Karpas-422 (cell line): ENCODE measurements around the gene CHSY3. TPM values are rescaled to one million over a fixed set of nuclear protein-coding genes. Genes with fewer than 3 reads are reported as not detected.
A peak's percentile ranks its signal among the peaks of the same experiment; 100 is the strongest.

Experiments
- DNase-seq: peaks from one replicate; pipeline ENCODE4 v3.0.0-alpha.2; 2015
- H2AFZ ChIP-seq: fragments of 200-600 bp; sonication (generic); 2 replicates; pipeline ENCODE4 v1.6.1; 2014; ENCODE audit warnings: antibody characterized with exemption, low read length, mixed read lengths
- H3K27ac ChIP-seq: fragments of 200-600 bp; sonication (generic); 2 replicates; pipeline ENCODE4 v1.5.1; 2014; ENCODE audit warnings: mild to moderate bottlenecking, low read length, moderate library complexity
- H3K27me3 ChIP-seq: fragments of 200-600 bp; sonication (generic); 2 replicates; pipeline ENCODE4 v1.6.1; 2014; ENCODE audit warnings: low read length, mixed read lengths
- H3K36me3 ChIP-seq: fragments of 200-600 bp; sonication (generic); 2 replicates; pipeline ENCODE4 v1.6.1; 2014; ENCODE audit warnings: low read length, mixed read lengths; ENCODE audit not compliant: insufficient read depth
- H3K4me1 ChIP-seq: fragments of 200-600 bp; sonication (generic); 2 replicates; pipeline ENCODE4 v1.6.1; 2014; ENCODE audit warnings: mild to moderate bottlenecking, low read length, mixed read lengths
- H3K4me2 ChIP-seq: fragments of 200-600 bp; sonication (generic); 2 replicates; pipeline ENCODE4 v1.6.1; 2014; ENCODE audit warnings: low read length, low read depth, mild to moderate bottlenecking; ENCODE audit not compliant: poor library complexity, severe bottlenecking
- H3K4me3 ChIP-seq: fragments of 200-600 bp; sonication (generic); 2 replicates; pipeline ENCODE4 v1.5.1; 2014; ENCODE audit warnings: mild to moderate bottlenecking, antibody characterized with exemption, low read length, mixed read lengths
- H3K79me2 ChIP-seq: fragments of 200-600 bp; sonication (generic); 2 replicates; pipeline ENCODE4 v1.6.1; 2014; ENCODE audit warnings: mild to moderate bottlenecking, low read length, mixed read lengths
- H3K9ac ChIP-seq: fragments of 200-600 bp; sonication (generic); 2 replicates; pipeline ENCODE4 v1.6.0; 2014; ENCODE audit warnings: low read length
- H3K9me2 ChIP-seq: fragments of 200-600 bp; sonication (generic), shearing (Covaris generic); replicated peaks from 2 replicates; pipeline ENCODE4 v1.6.0; 2014; ENCODE audit warnings: mild to moderate bottlenecking, low read length, moderate library complexity; ENCODE audit not compliant: insufficient read depth
- H3K9me3 ChIP-seq: fragments of 300-700, 200-600 bp; sonication (generic); 2 replicates; pipeline ENCODE4 v1.6.1; 2014; ENCODE audit warnings: low read length, mixed read lengths
- H4K20me1 ChIP-seq: fragments of 200-600 bp; sonication (generic); 2 replicates; pipeline ENCODE4 v1.6.1; 2014; ENCODE audit warnings: mild to moderate bottlenecking, antibody characterized with exemption, low read length, low read depth; ENCODE audit not compliant: insufficient read depth
- total RNA-seq: library from RNA; depleted of rRNA; stranded (reverse); fragments of >200 nt; shearing (Covaris generic); gene quantifications from 2 replicates; pipeline ENCODE4 v1.2.3, GENCODE V29; 2014; ENCODE audit warnings: low replicate concordance

Gene CHSY3
- total RNA-seq, 1 experiment from 2014 or later, result not detected

DNA sequence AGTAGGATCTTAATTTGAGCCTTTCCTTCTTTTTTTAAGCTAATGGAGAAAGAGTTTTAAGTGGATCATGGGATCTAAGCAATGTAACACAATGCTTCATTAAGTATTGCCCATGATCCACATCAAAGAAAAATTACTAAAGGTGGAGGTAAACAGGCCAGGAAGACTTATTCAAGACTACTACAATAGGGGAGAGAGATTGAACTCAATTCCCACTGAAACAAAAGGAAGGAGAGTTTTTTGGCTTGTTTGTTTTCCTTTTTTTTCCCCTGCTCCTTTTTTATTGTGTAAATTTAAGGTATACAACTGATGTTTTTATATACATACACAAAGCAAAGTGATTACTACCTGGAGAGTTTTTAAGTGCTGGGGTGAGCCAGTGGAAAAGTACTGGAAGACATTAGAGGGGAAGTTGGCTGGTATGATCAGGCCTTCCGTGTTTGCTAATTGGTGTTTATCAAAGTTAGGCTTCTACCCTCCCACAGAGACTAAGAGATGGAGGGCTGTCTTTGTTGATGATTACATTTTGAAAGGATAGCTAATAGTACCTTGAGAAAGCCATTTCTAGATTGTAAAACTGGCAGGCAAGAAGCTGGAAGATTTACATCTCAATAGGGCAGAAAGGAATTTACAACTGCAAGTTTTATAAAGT is 262.7 kb downstream of the CHSY3 start:
- Histone ChIP-seq H3K36me3 (no peaks in the 10 kb centered on the region), H2AFZ (no peak overlapping the region), H3K27ac (no peak overlapping the region), H4K20me1 (no peaks in the 10 kb centered on the region), H3K27me3 (no peaks in the 10 kb centered on the region), H3K9me2 (no peaks in the 10 kb centered on the region), H3K79me2 (no peaks in the 10 kb centered on the region), H3K4me1 (no peaks in the 10 kb centered on the region), H3K9ac (no peak overlapping the region), H3K4me3 (no peak overlapping the region), H3K9me3 (no peaks in the 10 kb centered on the region), H3K4me2 (no peak overlapping the region)
- no peak for DNase-seq

DNA sequence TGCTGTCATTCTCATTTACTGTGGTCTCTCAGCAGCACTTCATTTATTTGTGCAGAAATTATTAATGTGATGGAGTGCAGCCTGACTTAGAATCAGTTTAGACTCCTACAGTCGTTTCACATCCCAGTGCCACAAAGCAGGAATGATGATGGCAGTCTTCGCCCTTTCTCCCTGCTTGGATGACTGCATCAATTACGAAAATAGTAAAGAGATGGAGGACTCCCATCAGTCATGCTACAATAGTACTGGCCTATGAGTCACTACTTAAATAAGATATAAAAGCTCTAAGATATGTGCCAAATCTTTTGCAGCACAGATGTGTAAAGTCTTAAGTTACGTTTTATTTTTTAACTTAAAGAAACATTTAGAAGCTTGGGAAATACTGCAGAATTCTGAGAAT is 263.9 kb downstream of the CHSY3 start:
- Histone ChIP-seq H3K9me2 (no peaks in the 10 kb centered on the region), H3K79me2 (no peaks in the 10 kb centered on the region), H3K4me3 (no peak overlapping the region), H3K27ac (no peak overlapping the region), H4K20me1 (no peaks in the 10 kb centered on the region), H3K4me1 (no peaks in the 10 kb centered on the region), H3K9ac (no peak overlapping the region), H3K36me3 (no peaks in the 10 kb centered on the region), H3K27me3 (no peaks in the 10 kb centered on the region), H2AFZ (no peak overlapping the region), H3K4me2 (no peak overlapping the region), H3K9me3 (no peaks in the 10 kb centered on the region)
- DNase-seq, result no peak

DNA sequence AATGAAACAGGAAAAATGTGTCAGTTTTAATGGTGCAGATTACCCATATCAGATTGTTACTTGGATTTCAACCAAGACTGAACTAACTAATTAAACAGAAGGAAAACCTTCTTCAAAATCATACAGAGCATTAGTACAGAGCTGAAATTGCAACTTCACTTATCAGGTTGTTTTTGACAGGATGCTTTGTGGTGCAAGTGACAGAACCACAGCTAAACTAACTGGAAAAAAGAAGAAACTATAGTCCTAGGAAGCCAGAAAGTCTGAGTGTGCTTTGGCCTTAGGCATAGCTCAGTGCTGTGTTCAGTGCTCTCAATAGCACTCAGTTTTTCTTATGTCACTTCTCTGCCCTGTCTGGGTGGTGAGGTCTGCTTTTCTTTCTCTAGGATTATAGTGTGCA is 267.4 kb downstream of the CHSY3 start:
- no peaks in the 10 kb centered on the region for H3K4me1 ChIP-seq
- H4K20me1 ChIP-seq, result no peaks in the 10 kb centered on the region
- no peak overlapping the region for H3K27ac ChIP-seq
- no peak overlapping the region for H3K9ac ChIP-seq
- no peaks in the 10 kb centered on the region for H3K27me3 ChIP-seq
- no peak for DNase-seq
- H3K79me2 ChIP-seq, result no peaks in the 10 kb centered on the region
- no peak overlapping the region for H3K4me2 ChIP-seq
- no peaks in the 10 kb centered on the region for H3K36me3 ChIP-seq
- H3K9me3 ChIP-seq, result no peaks in the 10 kb centered on the region
- H3K9me2 ChIP-seq, result no peaks in the 10 kb centered on the region
- H3K4me3 ChIP-seq, result no peak overlapping the region
- H2AFZ ChIP-seq, result no peak overlapping the region

DNA sequence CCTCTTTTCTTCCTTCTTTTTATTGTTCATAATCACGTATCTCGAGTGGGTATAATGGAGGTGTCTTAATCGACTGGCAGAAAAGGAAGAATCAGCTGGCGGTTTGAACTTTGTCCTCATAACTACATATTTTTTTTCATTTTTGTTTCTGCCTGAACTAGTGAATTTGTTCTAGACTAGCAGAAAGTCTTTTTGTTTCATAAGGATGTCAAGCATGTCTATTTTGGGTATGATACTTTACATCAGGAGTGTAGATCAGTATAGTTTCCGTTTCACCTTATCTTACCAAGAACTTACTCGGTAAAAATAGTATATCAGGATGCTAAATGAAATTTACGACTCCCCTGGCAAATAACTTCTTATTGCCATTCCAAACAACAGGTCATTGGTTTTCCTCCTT is 278.9 kb downstream of the CHSY3 start:
- no peak for DNase-seq
- Histone ChIP-seq H3K4me2 (no peak overlapping the region), H3K27me3 (no peaks in the 10 kb centered on the region), H3K9ac (no peak overlapping the region), H3K4me1 (no peaks in the 10 kb centered on the region), H4K20me1 (no peaks in the 10 kb centered on the region), H3K9me2 (no peaks in the 10 kb centered on the region), H3K79me2 (no peaks in the 10 kb centered on the region), H3K36me3 (no peaks in the 10 kb centered on the region), H3K27ac (no peak overlapping the region), H2AFZ (no peak overlapping the region), H3K9me3 (no peaks in the 10 kb centered on the region), H3K4me3 (no peak overlapping the region)

DNA sequence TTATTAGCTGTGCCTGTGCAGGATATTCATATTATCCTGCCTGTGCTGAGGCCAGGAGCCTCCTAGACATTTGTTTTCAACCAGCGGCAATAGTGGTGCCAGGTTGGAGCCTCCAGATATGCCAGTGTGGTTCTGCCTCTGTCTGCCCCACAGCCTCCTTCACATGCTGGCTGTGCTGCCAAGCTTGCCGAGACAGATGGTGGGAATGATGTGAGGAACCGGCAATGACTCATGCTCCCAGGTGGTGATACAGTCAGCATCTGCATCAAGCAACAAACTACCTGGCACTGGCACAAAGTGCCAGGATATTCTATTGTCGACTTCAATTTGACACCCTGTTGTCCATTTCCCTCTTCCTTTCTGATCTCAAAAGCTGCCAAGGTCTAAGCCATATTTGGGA is 285.7 kb downstream of the CHSY3 start:
- Histone ChIP-seq H3K4me3 (no peak overlapping the region), H4K20me1 (no peaks in the 10 kb centered on the region), H3K9ac (no peak overlapping the region), H3K4me1 (no peaks in the 10 kb centered on the region), H3K9me2 (no peaks in the 10 kb centered on the region), H3K36me3 (no peaks in the 10 kb centered on the region), H3K27ac (no peak overlapping the region), H2AFZ (no peak overlapping the region), H3K79me2 (no peaks in the 10 kb centered on the region), H3K4me2 (no peak overlapping the region), H3K27me3 (no peaks in the 10 kb centered on the region), H3K9me3 (no peaks in the 10 kb centered on the region)
- peak; percentile 23 for DNase-seq

DNA sequence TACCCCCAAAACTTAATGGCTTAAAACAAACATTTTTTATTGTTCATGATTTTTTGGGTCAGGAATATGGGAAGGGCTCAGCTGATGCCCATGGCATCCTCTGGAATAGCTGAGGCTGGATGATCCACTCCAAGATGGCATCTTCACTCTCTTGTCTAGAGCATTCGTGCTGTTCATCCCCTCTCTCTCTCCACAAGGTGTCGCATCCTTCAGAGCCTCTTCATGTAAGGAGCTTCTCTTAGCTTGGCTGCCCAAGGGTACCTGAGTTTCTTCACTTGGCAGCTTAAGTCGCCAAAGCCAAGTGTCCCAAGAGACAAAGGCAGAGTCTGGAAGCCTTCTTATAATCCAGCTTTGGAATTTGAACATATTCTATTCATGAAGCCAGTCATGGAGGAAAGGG is 294.7 kb downstream of the CHSY3 start:
- Histone ChIP-seq H3K27me3 (no peaks in the 10 kb centered on the region), H3K4me3 (no peak overlapping the region), H4K20me1 (no peaks in the 10 kb centered on the region), H3K9me2 (no peaks in the 10 kb centered on the region), H3K9me3 (peaks cover 3% of the 10 kb centered on the region; the same call in 1 of the 2 replicates), H3K4me1 (no peaks in the 10 kb centered on the region), H3K27ac (no peak overlapping the region), H3K79me2 (no peaks in the 10 kb centered on the region), H3K4me2 (no peak overlapping the region), H3K9ac (no peak overlapping the region), H3K36me3 (no peaks in the 10 kb centered on the region), H2AFZ (no peak overlapping the region)
- DNase-seq, result peak; percentile 88

DNA sequence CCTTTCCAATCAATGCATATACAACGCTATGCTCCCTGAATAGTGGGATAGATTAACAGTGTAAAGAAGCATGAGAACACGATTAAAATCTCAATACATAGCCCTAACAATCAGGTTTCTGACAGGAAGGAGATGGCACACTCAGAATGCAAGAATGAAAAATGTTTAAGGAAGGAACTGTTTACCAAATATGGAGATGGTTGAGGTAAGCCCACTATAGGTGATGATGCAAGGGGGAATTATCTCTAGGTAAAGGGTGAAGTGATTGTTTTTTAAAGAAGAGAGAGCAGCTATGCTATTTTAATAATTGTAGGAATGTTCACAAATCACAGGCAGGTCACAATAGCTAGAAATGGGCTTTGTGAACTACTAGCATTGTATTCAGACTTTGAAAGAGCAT is 302.4 kb downstream of the CHSY3 start:
- H3K79me2 ChIP-seq, result no peaks in the 10 kb centered on the region
- H3K9me2 ChIP-seq, result no peaks in the 10 kb centered on the region
- H3K9ac ChIP-seq, result no peak overlapping the region
- H3K4me2 ChIP-seq, result no peak overlapping the region
- no peaks in the 10 kb centered on the region for H3K4me1 ChIP-seq
- H2AFZ ChIP-seq, result no peak overlapping the region
- no peak for DNase-seq
- peaks cover under 1% of the 10 kb centered on the region; the same call in 1 of the 2 replicates for H3K9me3 ChIP-seq
- no peaks in the 10 kb centered on the region for H4K20me1 ChIP-seq
- H3K27me3 ChIP-seq, result no peaks in the 10 kb centered on the region
- H3K27ac ChIP-seq, result no peak overlapping the region
- no peaks in the 10 kb centered on the region for H3K36me3 ChIP-seq
- H3K4me3 ChIP-seq, result no peak overlapping the region

DNA sequence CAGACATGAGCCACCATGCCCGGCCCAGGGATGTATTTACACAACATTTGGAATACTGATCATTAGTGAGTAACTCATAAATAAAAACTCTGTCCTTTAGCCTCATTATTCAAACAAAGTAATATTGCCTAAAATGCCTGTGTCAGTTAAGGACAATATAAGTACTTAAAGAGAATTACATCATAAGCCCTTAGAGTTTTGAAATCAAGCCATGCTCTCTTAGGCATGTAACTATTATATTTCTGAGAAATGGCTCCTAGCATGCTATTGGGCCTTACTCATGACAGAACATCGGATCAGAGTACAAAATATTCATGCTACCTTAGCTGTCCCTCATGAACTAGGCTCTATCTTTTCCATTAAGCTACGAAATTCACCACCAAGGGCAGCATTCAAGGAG is 309.3 kb downstream of the CHSY3 start:
- no peak overlapping the region for H3K4me2 ChIP-seq
- no peaks in the 10 kb centered on the region for H4K20me1 ChIP-seq
- H3K36me3 ChIP-seq, result no peaks in the 10 kb centered on the region
- H3K4me1 ChIP-seq, result no peaks in the 10 kb centered on the region
- no peak overlapping the region for H3K27ac ChIP-seq
- H3K4me3 ChIP-seq, result no peak overlapping the region
- no peaks in the 10 kb centered on the region for H3K27me3 ChIP-seq
- DNase-seq, result no peak
- H3K79me2 ChIP-seq, result no peaks in the 10 kb centered on the region
- no peak overlapping the region for H3K9ac ChIP-seq
- no peaks in the 10 kb centered on the region for H3K9me2 ChIP-seq
- no peak overlapping the region for H2AFZ ChIP-seq
- no peaks in the 10 kb centered on the region for H3K9me3 ChIP-seq

DNA sequence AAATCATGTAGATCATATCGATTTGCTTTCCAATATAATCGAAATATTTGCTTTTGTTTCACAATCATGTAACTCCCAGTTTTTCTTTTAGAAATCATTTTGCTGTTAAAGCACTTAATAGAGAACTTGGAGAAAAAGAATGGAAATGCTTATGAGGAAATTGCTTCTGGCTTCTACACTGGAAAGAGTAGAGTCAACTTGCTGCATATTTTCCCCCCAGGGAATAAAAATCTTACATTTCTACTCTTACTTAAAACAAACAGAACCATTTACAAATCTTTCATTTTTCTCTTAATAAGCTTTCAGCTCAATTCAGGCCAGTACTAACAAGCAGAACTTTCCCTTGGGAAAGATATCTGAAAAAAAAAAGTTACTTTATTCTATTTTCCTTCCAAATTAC is 312.0 kb downstream of the CHSY3 start:
- no peak for DNase-seq
- Histone ChIP-seq H3K27me3 (no peaks in the 10 kb centered on the region), H4K20me1 (no peaks in the 10 kb centered on the region), H2AFZ (no peak overlapping the region), H3K4me2 (no peak overlapping the region), H3K27ac (no peak overlapping the region), H3K4me3 (no peak overlapping the region), H3K36me3 (no peaks in the 10 kb centered on the region), H3K9me2 (no peaks in the 10 kb centered on the region), H3K9me3 (no peaks in the 10 kb centered on the region), H3K79me2 (no peaks in the 10 kb centered on the region), H3K4me1 (no peaks in the 10 kb centered on the region), H3K9ac (no peak overlapping the region)
